NCI-H1417 treated with DMSO at 0.1 percent for 48 hours (cell line): ENCODE data around the gene CHRNB2.

Source experiments
- DNase-seq: peaks from one replicate; lab custom pipeline; 2025; lab: John Stamatoyannopoulos, UW

Gene CHRNB2

GRCh38 chr1:154611150-154611862 is 43.7 kb downstream of the CHRNB2 start:
- DNase-seq = no peak

GRCh38 chr1:154614247-154614646 is 46.7 kb downstream of the CHRNB2 start:
- no peak for DNase-seq

- no peak for DNase-seq
These were observed 47.3 kb downstream of the CHRNB2 start for GRCh38 chr1:154614901-154615300.

GRCh38 chr1:154615411-154615810 is 47.8 kb downstream of the CHRNB2 start:
- DNase-seq = no peak

GRCh38 chr1:154616659-154617345 is 49.2 kb downstream of the CHRNB2 start:
- no peak for DNase-seq

GRCh38 chr1:154619181-154619948 is 51.8 kb downstream of the CHRNB2 start:
- no peak for DNase-seq

- no peak for DNase-seq
These were observed 53.2 kb downstream of the CHRNB2 start for GRCh38 chr1:154620751-154621150.

GRCh38 chr1:154621875-154622274 is 54.3 kb downstream of the CHRNB2 start:
- DNase-seq = no peak

GRCh38 chr1:154622503-154623039 is 55.0 kb downstream of the CHRNB2 start:
- DNase-seq = no peak

- DNase-seq = no peak
These were observed 55.8 kb downstream of the CHRNB2 start for GRCh38 chr1:154623358-154623757.

GRCh38 chr1:154624746-154625643 is 57.4 kb downstream of the CHRNB2 start:
- no peak for DNase-seq

GRCh38 chr1:154626456-154627256 is 59.1 kb downstream of the CHRNB2 start:
- no peak for DNase-seq

- DNase-seq = peak; percentile 65
These were observed 59.9 kb downstream of the CHRNB2 start for GRCh38 chr1:154627257-154628120.

- no peak for DNase-seq
These were observed 60.5 kb downstream of the CHRNB2 start for GRCh38 chr1:154628121-154628405.

- DNase-seq = no peak
These were observed 61.6 kb downstream of the CHRNB2 start for GRCh38 chr1:154629061-154629674.
